ENCODE results near the gene MNX1.

The MNX1 gene

GRCh38 chr7:157032644-157033482 lies 22.4 kb upstream of the MNX1 start:
- no peak for DNase-seq

- DNase-seq, result no peak
Observed at GRCh38 chr7:157032128-157032527, 21.7 kb upstream of the MNX1 start.

GRCh38 chr7:157028199-157028903 lies 17.9 kb upstream of the MNX1 start:
- no peak for DNase-seq

- no peak for DNase-seq
Observed at GRCh38 chr7:157027568-157028198, 17.2 kb upstream of the MNX1 start.

- DNase-seq, result no peak
Observed at GRCh38 chr7:157024716-157025115, 14.3 kb upstream of the MNX1 start.

GRCh38 chr7:157023589-157023905 lies 13.1 kb upstream of the MNX1 start:
- DNase-seq, result no peak

GRCh38 chr7:157022681-157023588 lies 12.5 kb upstream of the MNX1 start:
- DNase-seq, result no peak

- no peak for DNase-seq
Observed at GRCh38 chr7:157021871-157022680, 11.6 kb upstream of the MNX1 start.

- no peak for DNase-seq
Observed at GRCh38 chr7:157021071-157021870, 10.8 kb upstream of the MNX1 start.

GRCh38 chr7:157020514-157021070 lies 10.1 kb upstream of the MNX1 start:
- no peak for DNase-seq

GRCh38 chr7:157019718-157020451 lies 9.4 kb upstream of the MNX1 start:
- no peak for DNase-seq

GRCh38 chr7:157018997-157019608 lies 8.6 kb upstream of the MNX1 start:
- DNase-seq, result no peak

- DNase-seq, result no peak
Observed at GRCh38 chr7:157018328-157018996, 8.0 kb upstream of the MNX1 start.

- no peak for DNase-seq
Observed at GRCh38 chr7:157017603-157018327, 7.3 kb upstream of the MNX1 start.

- no peak for DNase-seq
Observed at GRCh38 chr7:157017149-157017548, 6.7 kb upstream of the MNX1 start.

GRCh38 chr7:157016352-157017041 lies 6.0 kb upstream of the MNX1 start:
- DNase-seq, result no peak

- DNase-seq, result no peak
Observed at GRCh38 chr7:157016024-157016351, 5.5 kb upstream of the MNX1 start.

Data from NCI-H2081 treated with DMSO at 0.1 percent for 48 hours (cell line).